Heart left ventricle (tissue), 16 donors: Measurements from ENCODE around the gene MOGAT1. TPM values are rescaled to one million over a fixed set of nuclear protein-coding genes. Genes with fewer than 3 reads are reported as not detected.
"Not testable (repeated sequence)": the region's sequence is repeated elsewhere in the genome, so short reads cannot be mapped to it uniquely, and the experiment has no call there.

Experiments used
- ATAC-seq, 4 donors: fragments of 200-7000 bp; cut with Tn5 transposase; one replicate each; pipeline ENCODE4 v1.9.1; 2020 to 2022; ENCODE audit warnings: moderate library complexity in 4 of 4, mild to moderate bottlenecking in 3 of 4, moderate number of reproducible peaks in 1 of 4
- DNase-seq, 5 donors: peaks; one replicate each; pipeline ENCODE4 v3.0.0-alpha.2; 2020
- H3K27ac ChIP-seq, 12 donors: fragments of 200-600 bp; sonication (generic) in 4 of 12; one replicate each; pipeline versions ENCODE4 v1.5.0 to v1.8.0; 2016 to 2022; ENCODE audit warnings: mild to moderate bottlenecking in 2 of 12
- H3K27me3 ChIP-seq, 9 donors: fragments of 200-600 bp; sonication (generic) in 2 of 9; one replicate each; pipeline versions ENCODE4 v1.5.1 to v1.8.0; 2016 to 2022; ENCODE audit warnings: mild to moderate bottlenecking in 3 of 9
- H3K36me3 ChIP-seq, 9 donors: fragments of 200-600 bp; sonication (generic) in 2 of 9; one replicate each; pipeline versions ENCODE4 v1.5.0 to v1.8.0; 2018 to 2022; ENCODE audit warnings: mild to moderate bottlenecking in 2 of 9
- H3K4me1 ChIP-seq, 12 donors: fragments of 200-600 bp; sonication (generic) in 4 of 12; one replicate each; pipeline versions ENCODE4 v1.5.0 to v1.8.0; 2016 to 2022; ENCODE audit warnings: mild to moderate bottlenecking in 3 of 12
- H3K4me3 ChIP-seq, 12 donors: fragments of 200-600 bp; sonication (generic) in 4 of 12; one replicate each; pipeline versions ENCODE4 v1.5.0 to v1.8.0; 2017 to 2022; ENCODE audit warnings: mild to moderate bottlenecking in 9 of 12, moderate library complexity in 4 of 12
- H3K9me3 ChIP-seq, 12 donors: fragments of 200-600 bp; sonication (generic) in 4 of 12; one replicate each; pipeline versions ENCODE4 v1.5.0 to v1.8.0; 2016 to 2022; ENCODE audit warnings: mild to moderate bottlenecking in 1 of 12
- CTCF ChIP-seq, 12 donors: fragments of 200-600 bp; sonication (generic) in 4 of 12; IDR thresholded peaks; one replicate each; pipeline versions ENCODE4 v1.5.0 to v1.8.0; 2018 to 2022; ENCODE audit warnings: antibody characterized with exemption in 12 of 12, mild to moderate bottlenecking in 5 of 12
- POLR2A ChIP-seq, 2 donors: fragments of 450-650 bp; IDR thresholded peaks; one replicate each; pipeline ENCODE4 v1.6.1; 2017; ENCODE audit warnings: antibody characterized with exemption in 2 of 2, mild to moderate bottlenecking in 2 of 2, moderate library complexity in 2 of 2
- WGBS, 4 donors: extraction: QIAGEN DNeasy Blood & Tissue Kit in 2 of 4; methylation state at CpG; one replicate each; pipeline versions ENCODE4 v1.1.5 to v1.1.7; 2013 to 2018; 5-methylcytosine and 5-hydroxymethylcytosine counted together
- intact Hi-C, 10 donors: fragments of 100-400 bp; cut with DNase I; formaldehyde crosslinking; loops; one replicate each; pipeline versions ENCODE4 v1.11.1 to v1.14.2; 2022
- polyA plus RNA-seq, 2 donors: library from polyadenylated mRNA; stranded (reverse); fragments of 200-250 nt; gene quantifications; one replicate each; pipeline ENCODE4 v1.2.3, GENCODE V29; 2013
- total RNA-seq, 9 donors: library from RNA; depleted of rRNA in 2 of 9; stranded (reverse); fragments of >200 nt in 2 of 9; fragmentation: NEBNext Ultra II Directional in 3 of 9; extraction: Animal tissue kit (Norgen Biotek cat#: 25700) in 3 of 9; gene quantifications; one replicate each; pipeline versions ENCODE4 v1.1.0 to v1.2.4, GENCODE V29; 2016 to 2023
- donor health status: ischemic (EF 13 %, LVEDD 7.1; RV severe dilation, severe dysfunction).
- donor health status: healthy with polysubstance abuse.
- donor health status: DM: no; HTN: yes; CAD: no.
- donor health status: DM: no; HTN: no; CAD: no.
- donor health status: ischemic (EF 25% LVEDD 6.9; RV normal size, moderate dysfunction).
- donor health status: ischemic (EF 25% LVEDD 5.7; RV mildly dilated, moderate dysfunction).
- donor health status: healthy.
- donor health status: DM: yes; HTN: yes; CAD: no.
- donor health status: ischemic (EF 35%, LVEDD 5.7; RV mildly dilated, moderate dysfunction).
- donor health status: nonischemic (EF 11% LVEDD 7.7; RV severe dilation, severe dysfunction).
- donor health status: DM: yes; HTN: yes; CAD: no.
- donor health status: PGD.
- donor health status: ischemic (EF 29% LVEDD 5.4; RV normal size, mild dysfunction).
- donor health status: nonischemic (EF 23%, LVEDD 6.1; RV moderate dilation, normal function).

The MOGAT1 gene
- total and polyA plus RNA-seq, 11 donors, result 0.19 to 1.1 (median 0.40) TPM; not detected in 2

GRCh38 chr2:222713002-222713401 is 41.5 kb downstream of the MOGAT1 start:
- H3K4me3 ChIP-seq, result no peak overlapping the region
- no peak for TF ChIP-seq CTCF (IDR thresholded peaks at IDR 0.05)
- no peak for TF ChIP-seq POLR2A (IDR thresholded peaks at IDR 0.05)
- no peaks in the 10 kb centered on the region for H3K27me3 ChIP-seq
- intact Hi-C loops, result loop anchor here in 5 of 10 donors (5.0 to 10.0 kb wide), 4 partner anchors 39 to 84 kb away; no protein-coding TSS in a partner anchor
- no peaks in the 10 kb centered on the region for H3K9me3 ChIP-seq
- H3K4me1 ChIP-seq, result peaks cover 4 to 39% (median 25%) of the 10 kb centered on the region in 12 donors
- WGBS, 4 donors, result 81 to 84% (median 83%) methylated on average over 3 of the region's 3 CpGs
- no peak for DNase-seq
- peak overlapping the region in 2 of 12 donors; percentile 68 to 83 for H3K27ac ChIP-seq
- ATAC-seq, result no peak
- H3K36me3 ChIP-seq, result no peaks in the 10 kb centered on the region

- Histone ChIP-seq H3K9me3 (no peaks in the 10 kb centered on the region), H3K36me3 (no peaks in the 10 kb centered on the region), H3K4me3 (no peak overlapping the region), H3K27me3 (no peaks in the 10 kb centered on the region), H3K4me1 (peaks cover 0 to 23% (median 14%) of the 10 kb centered on the region in 12 donors), H3K27ac (peak overlapping the region; percentile 39 to 83 (median 70))
- no peak for TF ChIP-seq CTCF (IDR thresholded peaks at IDR 0.05)
- TF ChIP-seq POLR2A (IDR thresholded peaks at IDR 0.05), result no peak
- 17 to 29% (median 21%) methylated on average over 7 of the region's 7 CpGs for WGBS, 4 donors
- intact Hi-C loops, result loop anchor here in 7 of 10 donors (1.0 to 10.0 kb wide), 5 partner anchors 38 to 83 kb away; no protein-coding TSS in a partner anchor
- peak; percentile 89 to 96 (median 94) for ATAC-seq
- DNase-seq, result peak in 4 of 5 donors; percentile 46 to 69 (median 60)
Measured at GRCh38 chr2:222714361-222715241, 43.1 kb downstream of the MOGAT1 start.

GRCh38 chr2:222715742-222716141 is 44.3 kb downstream of the MOGAT1 start:
- DNase-seq (no peak), ATAC-seq (no peak)
- 80 to 93% (median 89%) methylated on average over 9 of the region's 9 CpGs for WGBS, 4 donors
- TF ChIP-seq POLR2A (IDR thresholded peaks at IDR 0.05) (no peak), CTCF (IDR thresholded peaks at IDR 0.05) (no peak)
- Histone ChIP-seq H3K27ac (no peak overlapping the region), H3K27me3 (no peaks in the 10 kb centered on the region), H3K4me1 (peaks cover 0 to 21% (median 14%) of the 10 kb centered on the region in 12 donors), H3K4me3 (no peak overlapping the region), H3K9me3 (no peaks in the 10 kb centered on the region), H3K36me3 (no peaks in the 10 kb centered on the region)
- intact Hi-C loops, result loop anchor here in 2 of 10 donors (5.0 to 10.0 kb wide), 2 partner anchors 37 to 69 kb away; no protein-coding TSS in a partner anchor

GRCh38 chr2:222719787-222720186 is 48.3 kb downstream of the MOGAT1 start:
- intact Hi-C loops, result loop anchor here in 2 of 10 donors (5.0 to 10.0 kb wide), 2 partner anchors 33 to 65 kb away; no protein-coding TSS in a partner anchor
- not testable (repeated sequence) for ATAC-seq

GRCh38 chr2:222721597-222721996 is 50.1 kb downstream of the MOGAT1 start:
- H3K4me1 ChIP-seq, intact Hi-C loops, DNase-seq, H3K27ac ChIP-seq, H3K27me3 ChIP-seq, H3K4me3 ChIP-seq, ATAC-seq, H3K36me3 ChIP-seq, H3K9me3 ChIP-seq: not testable (repeated sequence)
- WGBS, 4 donors, result 94 to 98% (median 95%) methylated on average over 2 of the region's 2 CpGs

More at GRCh38 chr2:222719787-222720186, 48.3 kb downstream of the MOGAT1 start:
- DNase-seq, H3K4me3 ChIP-seq, H3K4me1 ChIP-seq, H3K27me3 ChIP-seq, H3K36me3 ChIP-seq, H3K27ac ChIP-seq, H3K9me3 ChIP-seq: not testable (repeated sequence)
- 94 to 100% (median 98%) methylated on average over 1 of the region's 1 CpG for WGBS, 4 donors
